H1 (cell line): ENCODE results near the gene TNS4. TPM values are rescaled to one million over a fixed set of nuclear protein-coding genes. Genes with fewer than 3 reads are reported as not detected.

Experiments
- CTCF ChIA-PET: fragments of 300-600 bp; sonication (Branson Sonifier 250); formaldehyde crosslinking; loops from one replicate; lab custom pipeline; 2021; ENCODE audit not compliant: partially characterized antibody; lab: Charles Lee
- POLR2A ChIA-PET: fragments of 300-600 bp; sonication (Branson Sonifier 250); formaldehyde crosslinking; loops from one replicate; lab custom pipeline; 2021; ENCODE audit warnings: inconsistent platforms; ENCODE audit not compliant: partially characterized antibody; lab: Charles Lee
- DNase-seq, 2 experiments: peaks; one replicate each; pipeline versions ENCODE4 v3.0.0 to v3.0.0-alpha.2; 2010 to 2022; ENCODE audit warnings: low spot score in 2 of 2, low read depth in 1 of 2, mixed read lengths in 1 of 2
- FAIRE-seq: peaks from 2 replicates; lab custom pipeline; 2011; peaks lifted over from hg19 to GRCh38; lab: Jason Lieb, UNC
- H2AFZ ChIP-seq: 2 replicates; pipeline ENCODE4 v1.8.1; 2012; ENCODE audit warnings: low read length, inconsistent platforms
- H2AK5ac ChIP-seq: 2 replicates; pipeline ENCODE4 v1.6.1; 2013; ENCODE audit warnings: low read depth, low read length
- H2BK120ac ChIP-seq: replicated peaks from 2 replicates; pipeline ENCODE3; 2013; ENCODE audit warnings: low read depth, low read length, inconsistent platforms
- H2BK12ac ChIP-seq: 2 replicates; pipeline ENCODE4 v1.6.1; 2013; ENCODE audit warnings: low read depth, low read length
- H2BK15ac ChIP-seq: 2 replicates; pipeline ENCODE4 v1.6.1; 2013; ENCODE audit warnings: low read length
- H2BK20ac ChIP-seq: 2 replicates; pipeline ENCODE4 v1.6.1; 2013; ENCODE audit warnings: low read length
- H2BK5ac ChIP-seq: 2 replicates; pipeline ENCODE4 v1.6.1; 2013; ENCODE audit warnings: low read depth, low read length
- H3K14ac ChIP-seq: 2 replicates; pipeline ENCODE4 v1.6.1; 2013; ENCODE audit warnings: inconsistent platforms; ENCODE audit not compliant: insufficient read length
- H3K18ac ChIP-seq: 2 replicates; pipeline ENCODE4 v1.6.1; 2013; ENCODE audit warnings: low read length; ENCODE audit errors: extremely low read depth
- H3K23ac ChIP-seq: 2 replicates; pipeline ENCODE4 v1.6.1; 2013; ENCODE audit warnings: inconsistent platforms; ENCODE audit not compliant: insufficient read length
- H3K23me2 ChIP-seq: 2 replicates; pipeline ENCODE4 v1.6.1; 2013; ENCODE audit warnings: low read depth, low read length
- H3K27ac ChIP-seq: 2 replicates; pipeline ENCODE4 v1.6.1; 2011; ENCODE audit warnings: low read depth, low read length, inconsistent platforms
- H3K27me3 ChIP-seq, 4 experiments: replicated peaks in 1 of 4; 1 replicate in 1 of 4; 2 replicates in 3 of 4; pipeline versions ENCODE4 v1.6.1 to v1.8.1; 2011 to 2013; ENCODE audit warnings: low read length in 3 of 4, mild to moderate bottlenecking in 3 of 4, inconsistent platforms in 2 of 4, mixed read lengths in 2 of 4, moderate library complexity in 1 of 4; ENCODE audit not compliant: control insufficient read depth in 3 of 4, insufficient read depth in 3 of 4; ENCODE audit errors: extremely low read depth in 1 of 4
- H3K36me3 ChIP-seq, 4 experiments: 2 replicates each; pipeline versions ENCODE4 v1.6.1 to v1.8.1; 2011 to 2013; ENCODE audit warnings: mild to moderate bottlenecking in 4 of 4, low read length in 3 of 4, moderate library complexity in 2 of 4, control low read depth in 1 of 4, inconsistent platforms in 1 of 4; ENCODE audit not compliant: insufficient read depth in 4 of 4, control insufficient read depth in 2 of 4
- H3K4ac ChIP-seq: replicated peaks from 2 replicates; pipeline ENCODE3; 2013; ENCODE audit warnings: low read length, low read depth, mixed read lengths, inconsistent platforms; ENCODE audit not compliant: insufficient read length
- H3K4me1 ChIP-seq, 4 experiments: replicated peaks in 1 of 4; 1 replicate in 1 of 4; 2 replicates in 3 of 4; pipeline versions ENCODE4 v1.6.1 to v1.8.1; 2011 to 2013; ENCODE audit warnings: low read length in 3 of 4, inconsistent platforms in 2 of 4, mixed read lengths in 1 of 4; ENCODE audit not compliant: insufficient read depth in 4 of 4, control insufficient read depth in 3 of 4
- H3K4me2 ChIP-seq, 2 experiments: 2 replicates each; pipeline versions ENCODE4 v1.6.1 to v1.8.1; 2011 to 2013; ENCODE audit warnings: low read depth in 2 of 2, low read length in 2 of 2, control low read depth in 1 of 2, inconsistent platforms in 1 of 2, mild to moderate bottlenecking in 1 of 2; ENCODE audit not compliant: insufficient read depth in 1 of 2
- H3K4me3 ChIP-seq, 4 experiments: fragments of 200-600, 300-600 bp in 1 of 4; sonication (generic), shearing (Covaris generic), sonication (Bioruptor Twin) in 1 of 4; 2 replicates each; pipeline versions ENCODE4 v1.5.1 to v1.8.1; 2011 to 2016; ENCODE audit warnings: low read length in 4 of 4, low read depth in 3 of 4, control low read depth in 2 of 4, inconsistent platforms in 2 of 4, mild to moderate bottlenecking in 2 of 4, mixed read lengths in 1 of 4, moderate library complexity in 1 of 4; ENCODE audit not compliant: insufficient read depth in 2 of 4; ENCODE audit errors: extremely low read depth in 1 of 4
- H3K56ac ChIP-seq: replicated peaks from 2 replicates; pipeline ENCODE3; 2013; ENCODE audit warnings: low read depth, mild to moderate bottlenecking, mixed read lengths, low read length, inconsistent platforms; ENCODE audit not compliant: insufficient read length
- H3K79me1 ChIP-seq: 2 replicates; pipeline ENCODE4 v1.6.1; 2013; ENCODE audit warnings: low read depth, low read length, control low read depth
- H3K79me2 ChIP-seq, 2 experiments: 2 replicates each; pipeline versions ENCODE4 v1.6.1 to v1.8.1; 2012 to 2013; ENCODE audit warnings: low read length in 2 of 2, mild to moderate bottlenecking in 2 of 2, inconsistent platforms in 1 of 2; ENCODE audit not compliant: insufficient read depth in 2 of 2, control insufficient read depth in 1 of 2
- H3K9ac ChIP-seq, 4 experiments: replicated peaks in 1 of 4; 1 replicate in 1 of 4; 2 replicates in 3 of 4; pipeline versions ENCODE4 v1.6.1 to v1.8.1; 2011 to 2013; ENCODE audit warnings: low read depth in 3 of 4, low read length in 3 of 4, control low read depth in 2 of 4, mild to moderate bottlenecking in 2 of 4, moderate library complexity in 2 of 4, inconsistent platforms in 1 of 4; ENCODE audit errors: extremely low read depth in 1 of 4
- H3K9me3 ChIP-seq, 2 experiments: 2 replicates each; pipeline versions ENCODE4 v1.6.1 to v1.8.1; 2012 to 2013; ENCODE audit warnings: mild to moderate bottlenecking in 2 of 2, moderate library complexity in 2 of 2, control low read depth in 1 of 2, inconsistent platforms in 1 of 2, low read depth in 1 of 2, low read length in 1 of 2, mixed read lengths in 1 of 2; ENCODE audit not compliant: insufficient read depth in 2 of 2
- H4K20me1 ChIP-seq, 2 experiments: replicated peaks in 1 of 2; 2 replicates each; pipeline versions ENCODE3 to v1.8.1; 2011 to 2013; ENCODE audit warnings: inconsistent platforms in 2 of 2, low read length in 2 of 2, mild to moderate bottlenecking in 1 of 2; ENCODE audit not compliant: insufficient read depth in 2 of 2, control insufficient read depth in 1 of 2
- H4K5ac ChIP-seq: 2 replicates; pipeline ENCODE4 v1.6.1; 2013; ENCODE audit warnings: low read length, low read depth, mixed read lengths, inconsistent platforms; ENCODE audit not compliant: insufficient read length
- H4K8ac ChIP-seq: 2 replicates; pipeline ENCODE4 v1.8.0; 2013; ENCODE audit warnings: mild to moderate bottlenecking, moderate library complexity, low read length, inconsistent platforms; ENCODE audit not compliant: insufficient read depth; ENCODE audit errors: extremely low read depth
- H4K91ac ChIP-seq: replicated peaks from 2 replicates; pipeline ENCODE3; 2013; ENCODE audit warnings: low read length, mixed read lengths, inconsistent platforms; ENCODE audit not compliant: insufficient read length
- ATF3 ChIP-seq: IDR thresholded peaks from 2 replicates; pipeline ENCODE4 v1.6.1; 2011; ENCODE audit warnings: low read depth, mild to moderate bottlenecking, low read length; ENCODE audit not compliant: insufficient read depth
- BACH1 ChIP-seq: IDR thresholded peaks from 2 replicates; pipeline ENCODE4 v1.6.1; 2012; ENCODE audit warnings: low read length, improper control_type of control experiment
- CBX8 ChIP-seq: fragments of 300-800, 300-1000 bp; sonication (generic); IDR thresholded peaks from 2 replicates; pipeline ENCODE4 v1.7.1; 2016; ENCODE audit warnings: low read depth, low read length, borderline replicate concordance
- CHD2 ChIP-seq: IDR thresholded peaks from 2 replicates; pipeline ENCODE4 v1.6.1; 2012; ENCODE audit warnings: low read length, improper control_type of control experiment
- NRF1 ChIP-seq: IDR thresholded peaks from 2 replicates; pipeline ENCODE4 v1.6.1; 2011; ENCODE audit warnings: mild to moderate bottlenecking, low read depth, low read length, improper control_type of control experiment
- SIN3A ChIP-seq, 2 experiments: IDR thresholded peaks in 1 of 2; conservative IDR thresholded peaks in 1 of 2; 2 replicates each; pipeline ENCODE4 v1.6.1; 2011 to 2012; ENCODE audit warnings: low read length in 2 of 2, improper control_type of control experiment in 1 of 2, low read depth in 1 of 2, mild to moderate bottlenecking in 1 of 2
- SUZ12 ChIP-seq: fragments of 200-600 bp; sonication (generic); IDR thresholded peaks from 2 replicates; pipeline ENCODE4 v1.6.1; 2012; ENCODE audit warnings: mild to moderate bottlenecking, inconsistent platforms, low read length, moderate library complexity, mixed read lengths
- TCF12 ChIP-seq: IDR thresholded peaks from 2 replicates; pipeline ENCODE4 v1.6.1; 2011; ENCODE audit warnings: low read depth, mild to moderate bottlenecking, low read length
- USF2 ChIP-seq: IDR thresholded peaks from 2 replicates; pipeline ENCODE4 v1.6.1; 2011; ENCODE audit warnings: low read length, improper control_type of control experiment
- WGBS, 2 experiments: shearing (Covaris generic) in 1 of 2; methylation state at CpG; one replicate each; pipeline versions ENCODE4 v1.1.6 to v1.1.7; 2013 to 2015; ENCODE audit warnings: low lambda C conversion rate in 2 of 2, mixed read lengths in 2 of 2, inconsistent platforms in 1 of 2, low coverage in 1 of 2, missing lambda C conversion rate in 1 of 2; ENCODE audit not compliant: insufficient replicate concordance in 2 of 2, insufficient coverage in 1 of 2, insufficient read length in 1 of 2; ENCODE audit errors: extremely low coverage in 1 of 2, missing lambda C conversion rate in 1 of 2; 5-methylcytosine and 5-hydroxymethylcytosine counted together
- polyA plus RNA-seq, 7 experiments: library from polyadenylated mRNA; depleted of rRNA in 3 of 7; stranded (reverse) in 5 of 7; unstranded in 2 of 7; fragments of >200 nt in 5 of 7; fragments of 200-250 nt in 2 of 7; gene quantifications; 1 replicate in 5 of 7; 2 replicates in 1 of 7; 4 replicates in 1 of 7; pipeline versions ENCODE4 v1.2.1 to v1.2.3, GENCODE V29; 2011 to 2013; ENCODE audit warnings: missing spikeins in 2 of 7, mixed read lengths in 2 of 7
- total RNA-seq: library from RNA; stranded (reverse); fragmentation: NEBNext Ultra II Directional; extraction: Animal tissue kit (Norgen Biotek cat#: 25700); gene quantifications from 2 replicates; pipeline ENCODE4 v1.2.1, GENCODE V29; 2021

TNS4 gene
- total and polyA plus RNA-seq, 2 of the 8 experiments (the other 6 are each of a cell fraction or from before 2014, with no cell fraction given): 0.20 to 0.21 TPM

- no peaks in the 10 kb centered on the region; the same call in 1 of the 2 replicates for H3K23me2 ChIP-seq
- ChIA-PET POLR2A (interaction anchor here (1.0 to 2.2 kb wide), 4 partner anchors 10 to 89 kb away, joined by 3 to 7 read pairs (median 5); partner anchors contain the start of gene TOP2A), CTCF (interaction anchor here (0.6 to 34.1 kb wide), 9 partner anchors 6 to 1064 kb away, joined by 3 to 739 read pairs (median 7); partner anchors contain the start of genes IGFBP4 and KRT15)
- no peak overlapping the region for H3K14ac ChIP-seq
- H2BK15ac ChIP-seq: no peak overlapping the region
- H3K9ac ChIP-seq: no peak overlapping the region
- H3K27ac ChIP-seq: no peak overlapping the region
- no peak overlapping the region for H2AFZ ChIP-seq
- H2AK5ac ChIP-seq: no peak overlapping the region
- DNase-seq: no peak
- no peak overlapping the region for H2BK20ac ChIP-seq
- no peak overlapping the region for H4K91ac ChIP-seq
- no peak overlapping the region for H3K4me3 ChIP-seq
- H3K27me3 ChIP-seq: no peaks in the 10 kb centered on the region
- H3K4ac ChIP-seq: no peak overlapping the region
- H3K79me1 ChIP-seq: no peaks in the 10 kb centered on the region
- H3K4me1 ChIP-seq: peaks cover 0 to 10% (median 6%) of the 10 kb centered on the region in 4 experiments; a peak in 6 of 7 replicates
- no peak for FAIRE-seq
- no peak overlapping the region for H2BK120ac ChIP-seq
- H2BK5ac ChIP-seq: no peak overlapping the region
- H3K79me2 ChIP-seq: peaks cover 0 to 11% of the 10 kb centered on the region in 2 experiments; a peak in 3 of 4 replicates
- no peak overlapping the region for H4K5ac ChIP-seq
- H4K8ac ChIP-seq: no peak overlapping the region
- H2BK12ac ChIP-seq: no peak overlapping the region
- H3K18ac ChIP-seq: no peak overlapping the region
- no peak overlapping the region for H3K56ac ChIP-seq
- TF ChIP-seq CBX8: no peak
- no peak for TF ChIP-seq SUZ12
- no peak for TF ChIP-seq CHD2
- TF ChIP-seq BACH1: no peak
- TF ChIP-seq TCF12: no peak
- TF ChIP-seq ATF3: no peak
- TF ChIP-seq USF2: no peak
- TF ChIP-seq SIN3A (conservative IDR thresholded peaks at IDR 0.05 in 1 of 2, IDR thresholded peaks at IDR 0.05 in 1 of 2; ENCODE audit: low read depth in 1 of 2, low read length in 2 of 2): no peak
- no peak for TF ChIP-seq NRF1
- 86% methylated on average over 2 of the region's 2 CpGs; no CpG with 5 or more reads in 1 of the 2 experiments for WGBS, 2 experiments
- peaks cover 0 to 2% of the 10 kb centered on the region in 2 experiments for H4K20me1 ChIP-seq
- H3K36me3 ChIP-seq: peaks cover 6 to 26% (median 10%) of the 10 kb centered on the region in 4 experiments; a peak in 7 of 8 replicates
- H3K23ac ChIP-seq: no peak overlapping the region
- no peaks in the 10 kb centered on the region for H3K9me3 ChIP-seq
- no peak overlapping the region for H3K4me2 ChIP-seq
Measured at GRCh38 chr17:40454613-40454995, 46.8 kb downstream of the TNS4 start.
